HG03108 (cell line): ENCODE measurements around the gene ARSG.
"Not testable (repeated sequence)": the region's sequence is repeated elsewhere in the genome, so short reads cannot be mapped to it uniquely, and the experiment has no call there.

Experiments
- ATAC-seq: cut with Tn5 transposase; IDR thresholded peaks from one replicate; pipeline ENCODE4 v1.9.1; 2021; ENCODE audit warnings: moderate library complexity; ENCODE audit not compliant: unreplicated experiment

Gene ARSG

GRCh38 chr17:68276339-68276738 lies 15.0 kb upstream of the ARSG start:
- not testable (repeated sequence) for ATAC-seq

GRCh38 chr17:68277807-68278206 lies 13.5 kb upstream of the ARSG start:
- no peak for ATAC-seq

- not testable (repeated sequence) for ATAC-seq
Measured at GRCh38 chr17:68281965-68282364, 9.3 kb upstream of the ARSG start.

GRCh38 chr17:68288375-68288774 lies 2.9 kb upstream of the ARSG start:
- ATAC-seq = no peak

GRCh38 chr17:68288804-68289203 lies 2.5 kb upstream of the ARSG start:
- ATAC-seq = no peak

GRCh38 chr17:68289473-68289872 lies 1.8 kb upstream of the ARSG start:
- ATAC-seq = no peak

- ATAC-seq = no peak
Measured at GRCh38 chr17:68289936-68290267, 1.4 kb upstream of the ARSG start.

GRCh38 chr17:68290268-68290954 lies 884 bp upstream of the ARSG start:
- ATAC-seq = no peak

- peak; percentile 40 for ATAC-seq
Measured at GRCh38 chr17:68291836-68292688, 767 bp downstream of the ARSG start.

GRCh38 chr17:68292689-68293040 lies 1.4 kb downstream of the ARSG start:
- no peak for ATAC-seq

- ATAC-seq = no peak
Measured at GRCh38 chr17:68293490-68294195, 2.3 kb downstream of the ARSG start.

- ATAC-seq = no peak
Measured at GRCh38 chr17:68294196-68294555, 2.9 kb downstream of the ARSG start.

GRCh38 chr17:68294617-68295016 lies 3.3 kb downstream of the ARSG start:
- no peak for ATAC-seq

- no peak for ATAC-seq
Measured at GRCh38 chr17:68295086-68295485, 3.8 kb downstream of the ARSG start.

GRCh38 chr17:68296217-68297191 lies 5.2 kb downstream of the ARSG start:
- ATAC-seq = no peak

- ATAC-seq = no peak
Measured at GRCh38 chr17:68297195-68297594, 5.9 kb downstream of the ARSG start.

- ATAC-seq = no peak
Measured at GRCh38 chr17:68298601-68299000, 7.3 kb downstream of the ARSG start.

GRCh38 chr17:68299817-68300216 lies 8.5 kb downstream of the ARSG start:
- no peak for ATAC-seq

- no peak for ATAC-seq
Measured at GRCh38 chr17:68301438-68301959, 10.2 kb downstream of the ARSG start.

GRCh38 chr17:68302066-68302564 lies 10.8 kb downstream of the ARSG start:
- no peak for ATAC-seq
